ENCODE data around the gene ADAMTS2.

GRCh38 chr5:179148703-179149170 is 196.5 kb downstream of the ADAMTS2 start:
- TF ChIP-seq, protein P1, sequence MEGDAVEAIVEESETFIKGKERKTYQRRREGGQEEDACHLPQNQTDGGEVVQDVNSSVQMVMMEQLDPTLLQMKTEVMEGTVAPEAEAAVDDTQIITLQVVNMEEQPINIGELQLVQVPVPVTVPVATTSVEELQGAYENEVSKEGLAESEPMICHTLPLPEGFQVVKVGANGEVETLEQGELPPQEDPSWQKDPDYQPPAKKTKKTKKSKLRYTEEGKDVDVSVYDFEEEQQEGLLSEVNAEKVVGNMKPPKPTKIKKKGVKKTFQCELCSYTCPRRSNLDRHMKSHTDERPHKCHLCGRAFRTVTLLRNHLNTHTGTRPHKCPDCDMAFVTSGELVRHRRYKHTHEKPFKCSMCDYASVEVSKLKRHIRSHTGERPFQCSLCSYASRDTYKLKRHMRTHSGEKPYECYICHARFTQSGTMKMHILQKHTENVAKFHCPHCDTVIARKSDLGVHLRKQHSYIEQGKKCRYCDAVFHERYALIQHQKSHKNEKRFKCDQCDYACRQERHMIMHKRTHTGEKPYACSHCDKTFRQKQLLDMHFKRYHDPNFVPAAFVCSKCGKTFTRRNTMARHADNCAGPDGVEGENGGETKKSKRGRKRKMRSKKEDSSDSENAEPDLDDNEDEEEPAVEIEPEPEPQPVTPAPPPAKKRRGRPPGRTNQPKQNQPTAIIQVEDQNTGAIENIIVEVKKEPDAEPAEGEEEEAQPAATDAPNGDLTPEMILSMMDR (IDR thresholded peaks at IDR 0.05): no peak
- TF ChIP-seq POLR2A (IDR thresholded peaks at IDR 0.05): no peak
